K562 (cell line): Measurements from ENCODE around the gene BCAM. TPM values are rescaled to one million over a fixed set of nuclear protein-coding genes. Genes with fewer than 3 reads are reported as not detected.
A peak's percentile ranks its signal among the peaks of the same experiment; 100 is the strongest.
"Not testable (repeated sequence)": the region's sequence is repeated elsewhere in the genome, so short reads cannot be mapped to it uniquely, and the experiment has no call there.

Experiments
- ATF1 ChIP-seq, 2 experiments: fragments of 450-650 bp in 1 of 2; IDR thresholded peaks; 2 replicates each; pipeline ENCODE4 v1.6.1; 2016; ENCODE audit warnings: missing compliant biosample characterization in 1 of 2, missing genetic modification characterization in 1 of 2
- BCOR ChIP-seq: fragments of 450-650 bp; IDR thresholded peaks from 2 replicates; pipeline ENCODE4 v1.6.1; 2016
- EGR1 ChIP-seq: fragments of 450-650 bp; conservative IDR thresholded peaks from 2 replicates; pipeline ENCODE4 v1.6.1; 2017; ENCODE audit warnings: mild to moderate bottlenecking
- EP400 ChIP-seq: fragments of 450-650 bp; IDR thresholded peaks from 2 replicates; pipeline ENCODE4 v1.6.1; 2017; ENCODE audit warnings: antibody characterized with exemption, mild to moderate bottlenecking, moderate library complexity
- GATAD2A ChIP-seq: fragments of 450-650 bp; IDR thresholded peaks from 2 replicates; pipeline ENCODE4 v1.6.1; 2017
- HDAC1 ChIP-seq, 2 experiments: fragments of 450-650 bp; IDR thresholded peaks; 2 replicates each; pipeline ENCODE4 v1.6.1; 2016 to 2017; ENCODE audit warnings: inconsistent platforms in 1 of 2, mild to moderate bottlenecking in 1 of 2, moderate library complexity in 1 of 2
- L3MBTL2 ChIP-seq: fragments of 450-650 bp; IDR thresholded peaks from 2 replicates; pipeline ENCODE4 v1.6.1; 2016; ENCODE audit warnings: mild to moderate bottlenecking, moderate library complexity
- MAZ ChIP-seq, 2 experiments: fragments of 450-650 bp in 1 of 2; sonication (generic) in 1 of 2; formaldehyde crosslinking; IDR thresholded peaks in 1 of 2; conservative IDR thresholded peaks in 1 of 2; 2 replicates each; pipeline versions ENCODE4 v1.4.0 to v1.5.0; 2020; ENCODE audit warnings: mild to moderate bottlenecking in 1 of 2, missing genetic modification reagents in 1 of 2
- NFE2 ChIP-seq: IDR thresholded peaks from 2 replicates; pipeline ENCODE4 v1.6.1; 2014; ENCODE audit warnings: antibody characterized with exemption, low read depth
- NRF1 ChIP-seq, 2 experiments: fragments of 450-650 bp; IDR thresholded peaks in 1 of 2; conservative IDR thresholded peaks in 1 of 2; 2 replicates each; pipeline ENCODE4 v1.6.1; 2014; ENCODE audit warnings: mild to moderate bottlenecking in 2 of 2
- SMARCA4 ChIP-seq: fragments of 450-650 bp; IDR thresholded peaks from 2 replicates; pipeline ENCODE4 v1.6.1; 2016
- TAF7 ChIP-seq: fragments of 450-650 bp; IDR thresholded peaks from 2 replicates; pipeline ENCODE4 v1.6.1; 2016; ENCODE audit warnings: missing genetic modification characterization, missing compliant biosample characterization
- TOE1 ChIP-seq, 2 experiments: fragments of 450-650 bp in 1 of 2; sonication (generic) in 1 of 2; formaldehyde crosslinking in 1 of 2; IDR thresholded peaks; 2 replicates each; pipeline versions ENCODE4 v1.7.1 to v1.8.0; 2016 to 2022; ENCODE audit warnings: borderline replicate concordance in 2 of 2, mild to moderate bottlenecking in 2 of 2, antibody characterized with exemption in 1 of 2, inconsistent platforms in 1 of 2, low read depth in 1 of 2, missing genetic modification reagents in 1 of 2, moderate library complexity in 1 of 2
- VEZF1 ChIP-seq: fragments of 200-800 bp; sonication (Bioruptor generic); IDR thresholded peaks from 2 replicates; pipeline ENCODE4 v1.6.1; 2017; ENCODE audit warnings: missing genetic modification characterization, missing compliant biosample characterization
- ZNF316 ChIP-seq: fragments of 450-650 bp; IDR thresholded peaks from 2 replicates; pipeline ENCODE4 v1.6.1; 2016
- ZNF740 ChIP-seq, 3 experiments: fragments of 200-800 bp in 1 of 3; sonication (Bioruptor generic) in 1 of 3; sonication (generic) in 1 of 3; formaldehyde crosslinking in 1 of 3; IDR thresholded peaks; 2 replicates each; pipeline versions ENCODE4 v1.6.1 to v1.8.0; 2016 to 2022; ENCODE audit warnings: mild to moderate bottlenecking in 2 of 3, missing compliant biosample characterization in 2 of 3, missing genetic modification characterization in 2 of 3, missing genetic modification reagents in 1 of 3
- ZNF766 ChIP-seq: fragments of 200-800 bp; sonication (Bioruptor generic); conservative IDR thresholded peaks from 2 replicates; pipeline ENCODE4 v1.6.1; 2016; ENCODE audit warnings: missing genetic modification characterization, missing compliant biosample characterization
- polyA plus RNA-seq, 8 experiments: library from polyadenylated mRNA; depleted of rRNA in 4 of 8; stranded (reverse) in 5 of 8; unstranded in 3 of 8; fragments of >200 nt; fragmentation: Nextera tagmentation in 2 of 8; fragmentation: Illumina TruSeq in 1 of 8; extraction: Ambion mirVana in 2 of 8; extraction: Trizol in 1 of 8; gene quantifications; 2 replicates each; pipeline versions ENCODE4 v1.2.1 to v1.2.3, GENCODE V29; 2011 to 2014; ENCODE audit warnings: inconsistent platforms in 1 of 8, missing spikeins in 1 of 8
- total RNA-seq, 7 experiments: library from RNA; depleted of rRNA in 6 of 7; stranded (reverse); fragments of >200 nt in 6 of 7; fragmentation: Illumina TruSeq in 2 of 7; extraction: Trizol in 2 of 7; gene quantifications; 2 replicates each; pipeline versions ENCODE4 v1.2.1 to v1.2.3, GENCODE V29; 2011 to 2021; ENCODE audit warnings: low replicate concordance in 1 of 7
- TF ChIP-seq, protein P1 (sequence below): sonication (generic); formaldehyde crosslinking; IDR thresholded peaks from 2 replicates; pipeline ENCODE4 v1.8.1; 2023; ENCODE audit warnings: mild to moderate bottlenecking, missing genetic modification reagents
- TF ChIP-seq, protein P2 (sequence below): fragments of 450-650 bp; formaldehyde crosslinking; IDR thresholded peaks from 2 replicates; pipeline ENCODE4 v1.4.0; 2020; ENCODE audit warnings: mild to moderate bottlenecking, mixed read lengths

Gene BCAM
- total and polyA plus RNA-seq, 9 of the 15 experiments (the other 6 are each of a cell fraction or from before 2014, with no cell fraction given), result 0.07 to 1.3 (median 0.33) TPM; not detected in 2

DNA sequence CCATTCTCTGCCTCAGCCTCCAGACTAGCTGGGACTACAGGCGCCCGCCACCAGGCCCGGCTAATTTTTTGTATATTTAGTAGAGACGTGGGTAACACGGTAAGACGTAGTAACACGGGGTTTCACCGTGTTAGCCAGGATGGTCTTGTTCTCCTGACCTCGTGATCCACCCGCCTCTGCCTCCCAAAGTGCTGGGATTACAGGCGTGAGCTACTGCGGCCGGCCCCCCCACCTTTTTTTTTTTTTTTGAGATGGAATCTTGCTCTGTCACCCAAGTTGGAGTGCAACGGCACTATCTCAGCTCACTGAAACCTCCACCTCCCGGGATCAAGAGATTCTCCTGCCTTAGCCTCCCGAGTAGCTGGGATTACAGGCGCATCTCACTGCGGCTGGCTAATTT, 36.8 kb upstream of the BCAM start (continued):
- TF ChIP-seq, protein P1, sequence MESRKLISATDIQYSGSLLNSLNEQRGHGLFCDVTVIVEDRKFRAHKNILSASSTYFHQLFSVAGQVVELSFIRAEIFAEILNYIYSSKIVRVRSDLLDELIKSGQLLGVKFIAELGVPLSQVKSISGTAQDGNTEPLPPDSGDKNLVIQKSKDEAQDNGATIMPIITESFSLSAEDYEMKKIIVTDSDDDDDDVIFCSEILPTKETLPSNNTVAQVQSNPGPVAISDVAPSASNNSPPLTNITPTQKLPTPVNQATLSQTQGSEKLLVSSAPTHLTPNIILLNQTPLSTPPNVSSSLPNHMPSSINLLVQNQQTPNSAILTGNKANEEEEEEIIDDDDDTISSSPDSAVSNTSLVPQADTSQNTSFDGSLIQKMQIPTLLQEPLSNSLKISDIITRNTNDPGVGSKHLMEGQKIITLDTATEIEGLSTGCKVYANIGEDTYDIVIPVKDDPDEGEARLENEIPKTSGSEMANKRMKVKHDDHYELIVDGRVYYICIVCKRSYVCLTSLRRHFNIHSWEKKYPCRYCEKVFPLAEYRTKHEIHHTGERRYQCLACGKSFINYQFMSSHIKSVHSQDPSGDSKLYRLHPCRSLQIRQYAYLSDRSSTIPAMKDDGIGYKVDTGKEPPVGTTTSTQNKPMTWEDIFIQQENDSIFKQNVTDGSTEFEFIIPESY (CRISPR knock-in tag), result 0 out of 2 replicates have a peak, but pooled peaks have one; percentile 32
- TF ChIP-seq SMARCA4 (peak; percentile 51; the same call in 1 of the 2 replicates), ZNF766 (CRISPR knock-in tag) (peak; percentile 84; the same call in 1 of the 2 replicates), EGR1 (0 out of 2 replicates have a peak, but pooled peaks have one; percentile 11), NFE2 (peak; percentile 33; the same call in 1 of the 2 replicates), ZNF316 (peak; percentile 28; the same call in 1 of the 2 replicates), VEZF1 (peak; percentile 85), HDAC1 (IDR thresholded peaks at IDR 0.05) (0 out of 4 replicates have a peak, but pooled peaks of 1 of the 2 experiments have one; percentile 22), MAZ (CRISPR knock-in tag; conservative IDR thresholded peaks at IDR 0.05 in 1 of 2, IDR thresholded peaks at IDR 0.05 in 1 of 2) (peak in 1 of 2 experiments; percentile 31; a peak in 1 of 4 replicates), GATAD2A (0 out of 2 replicates have a peak, but pooled peaks have one; percentile 9), ZNF740 (CRISPR knock-in tag; IDR thresholded peaks at IDR 0.05) (peak; percentile 78), ZNF740 (tag; IDR thresholded peaks at IDR 0.05) (peak in 1 of 2 experiments; percentile 96; a peak in 2 of 4 replicates), L3MBTL2 (peak; percentile 86), BCOR (peak; percentile 42; the same call in 1 of the 2 replicates), TAF7 (tag) (0 out of 2 replicates have a peak, but pooled peaks have one; percentile 24), EP400 (0 out of 2 replicates have a peak, but pooled peaks have one; percentile 39), NRF1 (conservative IDR thresholded peaks at IDR 0.05 in 1 of 2, IDR thresholded peaks at IDR 0.05 in 1 of 2) (0 out of 4 replicates have a peak, but pooled peaks of 1 of the 2 experiments have one; percentile 14), TOE1 (IDR thresholded peaks at IDR 0.05; ENCODE audit: borderline replicate concordance) (peak; percentile 67; the same call in 1 of the 2 replicates), ATF1 (tag; IDR thresholded peaks at IDR 0.05) (peak; percentile 22; the same call in 1 of the 2 replicates)
- TF ChIP-seq, protein P2, sequence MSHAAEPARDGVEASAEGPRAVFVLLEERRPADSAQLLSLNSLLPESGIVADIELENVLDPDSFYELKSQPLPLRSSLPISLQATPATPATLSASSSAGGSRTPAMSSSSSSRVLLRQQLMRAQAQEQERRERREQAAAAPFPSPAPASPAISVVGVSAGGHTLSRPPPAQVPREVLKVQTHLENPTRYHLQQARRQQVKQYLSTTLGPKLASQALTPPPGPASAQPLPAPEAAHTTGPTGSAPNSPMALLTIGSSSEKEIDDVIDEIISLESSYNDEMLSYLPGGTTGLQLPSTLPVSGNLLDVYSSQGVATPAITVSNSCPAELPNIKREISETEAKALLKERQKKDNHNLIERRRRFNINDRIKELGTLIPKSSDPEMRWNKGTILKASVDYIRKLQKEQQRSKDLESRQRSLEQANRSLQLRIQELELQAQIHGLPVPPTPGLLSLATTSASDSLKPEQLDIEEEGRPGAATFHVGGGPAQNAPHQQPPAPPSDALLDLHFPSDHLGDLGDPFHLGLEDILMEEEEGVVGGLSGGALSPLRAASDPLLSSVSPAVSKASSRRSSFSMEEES (CRISPR knock-in tag), result peak; percentile 20; the same call in 1 of the 2 replicates
- not testable (repeated sequence) for TF ChIP-seq TOE1 (CRISPR knock-in tag; IDR thresholded peaks at IDR 0.05; ENCODE audit: borderline replicate concordance, low read depth); ATF1 (CRISPR knock-in tag; IDR thresholded peaks at IDR 0.05)
